Measurements from ENCODE around the gene BMF.
"Not testable (repeated sequence)": the region's sequence is repeated elsewhere in the genome, so short reads cannot be mapped to it uniquely, and the experiment has no call there.

Gene BMF

DNA sequence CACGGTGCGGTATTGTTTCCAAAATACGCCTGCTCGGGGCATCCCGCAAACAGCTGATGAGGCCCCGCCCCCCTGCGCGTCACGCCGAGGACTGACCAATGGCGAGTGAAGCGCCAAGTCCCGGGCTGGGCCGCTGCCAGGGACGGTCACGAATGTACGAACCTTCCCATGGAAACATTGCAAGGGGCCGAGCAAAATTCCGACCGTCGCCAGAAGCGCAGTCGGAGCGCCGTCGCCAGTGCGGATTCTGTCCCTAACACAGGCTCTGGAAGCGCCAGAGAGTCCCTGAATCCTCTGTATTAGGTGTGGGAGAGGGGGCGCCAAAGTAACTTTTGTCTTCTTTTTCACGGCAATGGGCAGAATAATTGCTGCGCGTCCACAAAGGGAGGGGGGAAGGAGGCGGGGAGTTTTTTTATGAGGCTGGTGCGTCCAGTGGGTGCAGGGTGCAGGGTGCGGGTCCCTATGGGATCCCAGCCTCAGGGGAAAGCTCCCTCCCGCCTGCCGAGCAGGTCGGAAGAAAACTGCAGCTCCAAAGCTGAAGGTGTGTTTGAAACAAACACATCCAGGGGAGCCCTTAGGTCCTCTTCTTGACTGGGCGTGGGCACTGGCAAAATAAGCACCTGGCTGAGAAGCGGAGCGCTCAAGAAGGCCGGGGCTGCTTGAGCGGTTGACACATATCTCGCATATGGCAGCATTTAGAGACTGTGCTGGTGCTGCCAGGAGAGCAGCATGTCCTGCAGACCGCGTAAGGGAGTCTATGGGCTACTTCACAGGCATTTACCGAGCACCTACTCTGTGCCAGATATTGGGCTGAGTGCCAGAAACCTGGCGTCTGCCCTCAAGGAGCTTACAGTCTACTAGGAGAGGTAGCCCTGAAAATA, at the start of gene BMF:
BMF (minus strand) TSS at position 25 of the 881 bp plus-strand sequence. CDS start 2,793 bp downstream, outside the sequence.
- DNase-seq = peak; percentile 55

DNA sequence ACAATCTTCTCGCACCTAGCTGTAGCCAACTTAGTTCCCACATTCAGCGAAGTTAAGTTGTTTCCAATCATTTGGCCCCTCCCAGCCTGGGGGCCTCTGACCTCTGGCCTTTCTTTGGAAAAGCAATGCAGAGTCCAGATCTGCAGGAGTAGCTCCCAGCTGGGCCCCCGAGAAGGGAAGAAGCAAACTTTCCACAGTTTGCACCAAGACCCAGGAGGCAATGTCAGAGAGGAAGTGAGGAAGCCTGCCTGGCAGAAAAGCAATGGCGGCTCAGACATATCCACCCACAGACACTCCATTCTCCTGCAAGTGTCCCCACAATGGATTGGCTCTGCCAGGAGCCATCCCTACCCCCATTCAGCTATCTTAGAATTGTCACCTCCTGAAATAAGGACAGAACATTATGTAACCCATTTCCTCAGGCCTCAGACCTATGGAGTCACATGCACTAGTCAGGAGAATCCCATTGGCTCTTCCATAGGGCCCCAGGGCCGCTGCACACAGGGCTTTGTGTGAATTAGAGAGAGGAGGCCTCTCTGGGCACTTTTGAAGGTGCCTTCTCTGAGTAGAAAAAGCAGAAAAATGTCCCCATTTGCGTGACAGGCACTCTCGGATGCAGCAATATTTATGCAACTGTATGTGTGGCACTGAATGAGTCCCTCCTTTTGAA, 49.2 kb upstream of the BMF start:
- no peak for DNase-seq

DNA sequence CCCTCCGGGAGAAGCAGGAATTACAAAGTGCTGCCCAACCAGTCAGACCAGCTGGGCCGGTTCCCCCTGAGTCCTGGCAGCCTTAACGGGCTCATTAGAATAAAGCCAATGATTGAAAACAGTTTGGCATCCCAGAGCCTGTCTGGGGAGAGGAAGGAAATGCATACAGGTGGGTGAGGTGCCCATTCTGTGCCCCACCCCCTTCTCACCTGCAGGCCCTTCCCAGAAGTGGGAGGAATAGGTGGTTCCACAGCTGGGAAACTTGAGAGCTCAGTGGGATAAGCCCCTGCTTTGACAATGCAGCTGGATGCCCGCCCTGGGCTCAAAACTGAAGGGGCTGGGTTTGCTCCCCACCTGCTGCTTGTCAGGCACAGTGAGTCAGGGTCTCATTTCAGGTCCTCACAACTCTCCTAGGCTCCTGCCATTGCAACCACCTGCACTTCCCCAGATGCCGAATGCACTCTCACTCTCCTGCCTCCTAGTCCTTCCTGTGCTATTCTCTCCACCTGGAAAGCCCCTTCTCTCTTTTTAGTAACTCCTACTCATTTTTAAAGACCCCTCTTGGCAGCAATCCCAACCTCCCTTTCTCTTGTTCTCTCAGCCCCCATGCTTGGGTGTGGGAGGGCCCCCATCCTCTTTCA, 46.7 kb upstream of the BMF start:
- peak; percentile 53 for DNase-seq

- DNase-seq = not testable (repeated sequence)
Observed at GRCh38 chr15:40154821-40155220, 46.1 kb upstream of the BMF start.

GRCh38 chr15:40151991-40152390, 43.3 kb upstream of the BMF start:
- DNase-seq = no peak

- DNase-seq = no peak
Observed at GRCh38 chr15:40151499-40151898, 42.8 kb upstream of the BMF start.

DNA sequence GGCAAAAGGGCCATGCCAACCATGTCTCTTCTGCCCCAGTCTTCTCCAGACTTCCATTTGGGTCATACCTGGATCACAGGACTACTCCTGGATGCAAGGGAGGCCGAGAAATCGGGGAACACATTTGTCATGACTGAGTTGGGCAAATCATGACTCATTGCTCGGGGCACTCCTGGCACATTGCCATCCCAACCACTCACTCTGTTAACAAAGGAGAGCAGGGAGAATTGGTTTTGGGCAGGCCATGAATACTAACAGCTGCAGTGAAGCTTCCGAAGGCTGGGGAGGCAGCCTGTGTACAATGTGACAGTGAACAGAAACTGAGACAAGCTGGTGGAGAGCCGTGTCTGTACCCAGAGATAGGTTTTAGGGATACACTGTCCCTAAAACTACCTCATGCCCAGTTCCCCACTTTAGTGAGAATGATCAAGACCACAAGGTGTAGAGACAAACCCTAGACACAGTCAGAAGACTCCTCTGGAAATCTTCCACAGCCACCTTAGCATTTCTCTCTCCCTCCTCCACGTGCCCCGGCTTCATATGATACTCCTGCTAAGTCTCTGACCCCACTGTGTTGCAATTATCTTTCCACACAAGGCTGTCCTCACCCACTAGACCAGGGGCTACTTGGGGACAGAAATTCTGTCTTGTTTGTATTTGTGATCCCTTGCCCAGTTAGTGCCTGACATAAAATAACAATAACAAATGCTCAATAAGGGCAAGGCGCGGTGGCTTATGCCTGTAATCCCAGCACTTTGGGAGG, 41.7 kb upstream of the BMF start:
- DNase-seq = no peak

DNA sequence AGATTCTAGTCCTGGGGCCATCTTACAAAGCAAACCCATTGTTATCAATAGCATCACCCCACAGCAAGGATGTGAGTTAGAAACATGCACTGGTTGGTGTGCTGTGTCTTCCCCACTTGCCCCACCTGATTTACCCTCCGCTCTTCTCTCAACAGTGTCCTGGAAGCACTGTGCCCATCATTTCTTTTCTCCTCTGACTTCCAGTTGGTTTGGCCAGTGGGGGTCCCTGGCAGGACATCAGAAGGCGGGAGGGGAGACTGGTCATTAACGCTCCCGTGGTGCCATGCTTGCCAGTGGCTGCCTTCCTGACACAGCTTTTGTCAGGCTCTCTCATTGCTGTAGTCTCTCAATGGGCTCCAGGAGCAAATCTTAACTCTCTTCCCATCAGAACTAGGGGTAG, 40.7 kb upstream of the BMF start:
- no peak for DNase-seq

GRCh38 chr15:40146037-40146436, 37.4 kb upstream of the BMF start:
- no peak for DNase-seq

DNA sequence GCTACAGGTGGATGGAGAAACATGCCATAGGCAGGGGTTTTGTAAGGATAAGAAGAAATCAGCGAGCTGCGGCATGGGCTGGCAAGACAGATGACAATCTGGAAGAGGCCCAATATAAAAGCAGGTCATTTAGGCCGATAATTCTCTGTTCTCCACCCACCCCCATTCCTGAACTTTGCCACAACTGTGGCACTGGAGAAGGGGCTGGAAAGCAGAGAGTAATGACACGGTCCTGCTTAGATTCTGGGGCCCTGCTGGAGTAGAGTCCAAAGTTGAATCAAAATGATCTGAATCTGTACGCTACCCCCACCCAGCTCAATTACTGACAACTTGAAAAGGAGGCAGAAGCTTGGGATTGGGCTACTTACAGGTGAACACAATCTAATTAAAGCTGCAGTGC, 33.7 kb upstream of the BMF start:
- DNase-seq = no peak

DNA sequence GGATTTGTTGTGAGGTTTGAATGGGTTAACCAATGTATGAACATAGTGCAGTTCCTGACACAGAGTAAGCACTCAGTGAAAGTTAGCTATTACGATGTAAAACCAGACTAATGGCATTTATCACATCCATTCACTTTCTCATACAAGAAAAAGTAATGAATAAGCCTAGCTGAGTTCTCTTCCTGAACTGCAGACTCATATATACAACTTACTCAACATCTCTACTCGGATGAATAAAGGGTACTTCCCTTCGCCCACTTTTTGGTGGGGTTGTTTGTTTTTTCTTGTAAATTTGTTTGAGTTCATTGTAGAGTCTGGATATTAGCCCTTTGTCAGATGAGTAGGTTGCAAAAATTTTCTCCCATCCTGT, 29.5 kb upstream of the BMF start:
- DNase-seq = not testable (repeated sequence)

GRCh38 chr15:40137303-40138200, 28.9 kb upstream of the BMF start:
- no peak for DNase-seq

DNA sequence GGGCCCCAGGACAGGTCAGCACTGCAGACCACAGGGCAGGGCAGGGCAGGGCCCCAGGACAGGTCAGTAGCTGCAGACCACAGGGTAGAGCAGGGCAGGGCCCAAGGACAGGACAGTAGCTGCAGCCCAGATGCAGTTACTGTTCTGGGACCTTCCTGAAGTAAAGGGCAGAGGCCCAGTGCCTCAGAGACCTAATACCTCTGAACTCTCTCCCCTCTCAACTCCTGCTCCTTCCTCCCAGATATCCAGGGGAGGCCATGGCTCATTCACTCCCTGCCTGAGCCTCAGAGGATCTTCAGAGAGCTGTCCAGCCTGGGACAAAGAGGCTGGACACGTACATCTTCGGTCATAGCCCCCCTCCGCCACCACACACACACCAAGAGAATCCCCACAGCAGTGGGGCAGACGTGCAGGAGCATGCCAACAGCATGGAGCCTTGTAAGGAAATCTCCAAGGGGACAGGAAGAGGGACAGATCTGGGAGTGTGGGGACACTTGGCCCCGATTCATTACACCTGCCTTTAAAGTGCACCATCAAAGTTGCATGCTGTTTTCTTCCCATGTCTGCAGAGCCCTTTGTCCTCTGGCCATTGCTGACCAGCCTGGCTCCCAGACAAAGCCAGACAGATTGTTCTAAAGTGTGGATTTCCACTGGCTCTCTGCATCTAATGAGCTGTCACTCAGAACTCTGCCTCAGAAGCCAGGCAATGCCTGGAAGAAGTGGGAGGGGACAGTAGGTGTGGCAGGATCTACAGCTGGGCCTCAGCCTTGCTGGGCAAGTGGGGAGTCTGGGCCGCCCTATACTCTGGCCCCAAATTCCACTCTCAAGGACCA, 28.0 kb upstream of the BMF start:
- DNase-seq = no peak

GRCh38 chr15:40135846-40136450, 27.3 kb upstream of the BMF start:
- not testable (repeated sequence) for DNase-seq

DNA sequence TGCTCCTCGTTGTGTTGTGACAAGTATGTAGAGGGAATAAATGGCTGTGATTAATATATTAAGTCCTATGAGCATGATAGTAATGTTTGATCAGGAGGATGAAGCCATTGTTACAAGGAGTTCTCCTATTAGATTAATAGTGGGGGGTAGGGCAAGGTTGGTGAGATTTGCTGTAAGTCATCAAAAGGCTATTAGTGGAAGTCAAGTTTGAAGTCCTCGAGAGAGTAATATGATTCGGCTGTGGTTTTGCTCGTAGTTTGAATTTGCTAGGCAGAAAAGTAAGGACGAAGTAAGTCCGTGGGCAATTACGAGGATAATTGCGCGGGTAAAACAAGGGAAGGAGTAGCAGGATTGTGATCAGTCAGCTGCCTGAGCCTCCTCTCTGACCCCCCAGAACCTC, 26.2 kb upstream of the BMF start:
- no peak for DNase-seq

GRCh38 chr15:40133544-40133943, 24.9 kb upstream of the BMF start:
- no peak for DNase-seq

DNA sequence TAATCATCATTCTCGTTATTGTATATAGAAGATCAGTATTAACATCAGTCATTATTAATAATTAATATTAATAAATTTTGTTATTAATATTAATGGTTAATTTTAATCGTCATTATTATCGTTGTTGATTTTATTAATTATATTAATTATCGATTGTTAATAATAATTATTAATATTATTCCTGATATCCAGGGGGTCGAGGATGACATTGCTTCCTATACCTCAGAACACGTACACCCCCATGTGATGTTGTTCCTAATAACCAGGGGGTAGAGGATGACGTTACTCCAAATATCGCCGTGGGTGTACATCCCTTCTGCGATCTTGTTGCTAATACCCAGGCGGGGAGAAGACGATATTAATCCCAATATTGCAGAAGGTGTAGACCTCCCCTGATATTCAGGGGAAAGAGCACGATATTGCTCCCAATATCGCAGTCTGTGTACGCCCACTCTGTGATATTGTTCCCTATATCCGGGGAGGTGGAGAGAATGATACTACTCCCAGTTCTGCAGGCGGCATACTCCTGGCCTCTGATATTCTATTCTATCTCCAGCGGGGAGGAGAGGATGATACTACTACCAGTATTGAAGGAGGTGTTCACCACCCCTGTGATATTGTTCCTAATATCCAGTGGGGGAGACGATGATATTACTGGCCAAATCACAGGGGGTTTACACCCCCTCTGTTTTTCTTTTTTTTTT, 22.3 kb upstream of the BMF start:
- DNase-seq = no peak

DNA sequence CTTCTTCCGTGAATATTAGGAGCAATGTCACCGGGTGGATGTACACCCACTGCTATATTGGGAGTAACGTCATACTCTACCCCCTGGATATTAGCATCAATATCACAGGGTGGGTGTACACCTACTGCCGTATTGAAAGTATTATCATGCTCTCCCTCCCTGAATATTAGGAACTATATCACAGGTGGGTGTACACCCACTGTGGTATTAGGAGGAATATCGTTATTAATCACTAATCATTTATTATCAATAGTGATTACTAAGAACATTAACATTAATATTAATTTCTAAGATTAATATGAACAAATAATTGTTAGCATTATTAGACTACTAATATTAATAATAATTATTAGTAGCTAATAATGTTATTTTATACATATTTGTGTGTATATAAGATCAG, 21.4 kb upstream of the BMF start:
- DNase-seq = no peak

DNA sequence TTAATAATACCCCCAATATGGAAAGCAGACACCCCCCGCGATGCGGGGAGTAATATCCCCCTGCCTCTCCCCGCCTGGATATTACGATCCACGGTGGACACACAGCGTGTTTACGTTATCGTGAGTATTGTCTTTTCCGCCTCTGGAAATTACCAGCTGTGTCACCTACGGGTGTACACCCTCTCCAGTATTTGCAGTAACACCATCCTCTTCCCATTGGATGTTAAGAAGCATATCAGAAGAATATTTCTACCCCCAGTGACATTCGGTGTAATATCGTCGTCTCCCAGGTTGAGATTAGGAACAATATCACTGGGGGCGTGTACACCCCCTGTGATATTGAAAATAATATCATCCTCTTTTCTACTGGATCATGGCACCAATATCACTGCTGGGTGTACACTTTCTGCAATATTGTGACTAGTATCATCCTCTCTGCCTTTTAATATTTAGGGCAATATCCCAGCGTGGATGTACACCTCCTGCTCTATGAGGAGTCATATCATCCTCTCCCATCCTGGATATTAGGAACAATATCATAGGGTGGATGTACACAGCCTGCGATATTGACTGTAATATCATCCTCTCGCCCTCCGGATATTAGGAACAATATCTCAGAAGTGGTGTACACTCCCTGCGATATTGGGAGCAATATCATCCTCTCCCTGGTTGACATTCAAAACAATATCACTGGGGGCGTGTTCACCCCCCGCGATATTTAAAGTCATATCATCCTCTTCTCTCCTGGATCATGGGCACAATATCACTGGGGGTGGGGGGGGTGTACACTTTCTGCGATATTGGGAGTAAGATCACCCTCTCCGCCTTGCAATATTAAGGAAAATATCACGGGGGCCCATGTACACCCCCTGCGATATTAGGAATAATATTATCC, 20.3 kb upstream of the BMF start:
- no peak for DNase-seq

Data from NCI-H2029 treated with DMSO at 0.1 percent for 48 hours (cell line).